GM19438 (cell line): Measurements from ENCODE around the gene PDPR.
"Not testable (repeated sequence)": the region's sequence is repeated elsewhere in the genome, so short reads cannot be mapped to it uniquely, and the experiment has no call there.

ENCODE experiments used
- ATAC-seq: cut with Tn5 transposase; IDR thresholded peaks from one replicate; pipeline ENCODE4 v1.9.1; 2021; ENCODE audit warnings: low read depth; ENCODE audit not compliant: unreplicated experiment

Gene PDPR

GRCh38 chr16:70113982-70114826 is at the start of gene PDPR:
TSS of gene PDPR (plus strand) at chr16:70114332. CDS start at chr16:70120493, 6,161 bp downstream.
- ATAC-seq: peak; percentile 80

DNA sequence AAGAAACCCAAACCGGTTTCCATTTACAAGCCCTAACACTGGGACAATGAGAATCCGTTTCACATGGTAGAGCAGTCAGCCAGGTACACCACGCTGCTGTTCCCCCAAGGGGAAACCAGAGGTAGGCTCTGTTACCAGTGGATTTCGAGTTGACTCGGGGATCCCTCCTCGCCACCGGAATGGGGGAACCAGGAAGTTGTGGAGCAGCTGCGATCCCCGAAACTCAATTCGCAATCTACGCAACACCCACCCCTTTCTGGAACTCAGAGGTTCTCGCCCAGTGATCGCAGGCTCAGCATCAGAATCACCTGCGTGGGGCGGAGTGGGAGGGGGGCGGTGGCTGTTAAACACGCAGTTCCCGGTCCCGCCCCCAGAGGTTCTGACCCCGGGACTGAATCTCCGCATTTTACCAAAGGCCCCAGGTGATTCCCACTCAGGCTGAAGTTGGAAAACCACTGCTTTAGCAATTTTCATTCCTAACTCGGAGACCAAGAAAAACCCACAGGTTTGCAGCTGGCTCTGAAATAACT is 49.2 kb upstream of the PDPR start:
- not testable (repeated sequence) for ATAC-seq

DNA sequence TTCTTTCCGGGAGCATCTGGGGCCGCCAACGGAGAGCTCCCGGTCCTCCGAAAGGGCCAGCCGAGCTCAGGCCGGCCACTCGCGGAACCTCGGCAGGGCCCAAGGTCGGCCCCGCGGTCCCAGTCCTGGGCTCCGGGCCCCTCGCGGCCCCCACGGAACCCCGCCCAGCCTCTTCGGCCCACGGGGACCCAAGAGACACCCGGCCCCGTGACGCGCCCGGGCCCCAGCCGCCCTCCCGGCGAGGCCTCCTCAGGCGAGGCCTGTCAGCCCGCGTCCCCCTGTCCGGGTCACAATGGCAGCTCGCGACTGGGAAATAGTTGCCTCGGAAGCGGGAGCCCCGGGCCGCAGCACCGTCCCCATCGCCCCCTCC is 48.8 kb upstream of the PDPR start:
- peak; percentile 24 for ATAC-seq

GRCh38 chr16:70065746-70066658 is 48.1 kb upstream of the PDPR start:
- ATAC-seq: peak; percentile 89

- ATAC-seq: not testable (repeated sequence)
Measured at GRCh38 chr16:70066751-70067150, 47.4 kb upstream of the PDPR start.

- ATAC-seq: not testable (repeated sequence)
Measured at GRCh38 chr16:70079081-70079480, 35.1 kb upstream of the PDPR start.

- ATAC-seq: not testable (repeated sequence)
Measured at GRCh38 chr16:70081219-70081618, 32.9 kb upstream of the PDPR start.

GRCh38 chr16:70083931-70084330 is 30.2 kb upstream of the PDPR start:
- ATAC-seq: not testable (repeated sequence)

GRCh38 chr16:70088160-70088559 is 26.0 kb upstream of the PDPR start:
- not testable (repeated sequence) for ATAC-seq

GRCh38 chr16:70088877-70089276 is 25.3 kb upstream of the PDPR start:
- not testable (repeated sequence) for ATAC-seq

DNA sequence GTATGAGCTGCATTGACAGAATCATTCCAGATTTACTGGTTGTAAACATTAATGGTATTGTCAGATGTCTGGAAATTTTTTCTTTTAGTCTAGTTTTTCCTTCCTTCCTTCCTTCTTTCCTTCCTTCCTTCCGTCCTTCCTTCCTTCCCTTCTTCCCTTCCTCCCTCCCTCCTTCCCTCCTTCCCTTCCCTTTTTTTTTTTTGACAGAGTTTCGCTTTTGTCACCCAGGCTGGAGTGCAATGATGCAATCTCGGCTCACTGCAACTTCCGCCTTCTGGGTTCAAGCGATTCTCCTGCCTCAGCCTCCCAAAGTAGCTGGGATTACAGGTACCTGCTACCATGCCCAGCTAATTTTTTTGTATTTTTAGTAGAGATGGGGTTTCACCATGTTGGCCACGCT is 24.8 kb upstream of the PDPR start:
- not testable (repeated sequence) for ATAC-seq

GRCh38 chr16:70091104-70091503 is 23.0 kb upstream of the PDPR start:
- not testable (repeated sequence) for ATAC-seq

DNA sequence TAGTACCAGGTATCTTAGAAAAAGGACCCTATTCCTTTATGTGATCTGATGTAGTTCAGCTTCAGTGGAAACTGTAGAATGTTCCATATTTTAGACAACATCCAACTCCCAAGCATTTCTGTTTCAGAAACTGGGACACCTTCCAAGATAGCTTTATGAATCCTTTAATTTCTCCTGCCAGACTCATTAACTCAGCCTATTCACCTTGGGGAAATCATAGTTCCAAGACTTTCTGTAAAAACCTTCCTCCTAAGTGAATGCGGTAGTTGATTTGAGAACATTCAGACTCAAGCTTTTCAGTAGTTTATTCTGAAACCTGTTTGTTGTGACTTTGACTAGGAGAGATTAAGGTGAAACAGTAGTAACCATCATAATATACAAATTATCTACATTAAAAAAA is 20.0 kb upstream of the PDPR start:
- ATAC-seq: not testable (repeated sequence)

DNA sequence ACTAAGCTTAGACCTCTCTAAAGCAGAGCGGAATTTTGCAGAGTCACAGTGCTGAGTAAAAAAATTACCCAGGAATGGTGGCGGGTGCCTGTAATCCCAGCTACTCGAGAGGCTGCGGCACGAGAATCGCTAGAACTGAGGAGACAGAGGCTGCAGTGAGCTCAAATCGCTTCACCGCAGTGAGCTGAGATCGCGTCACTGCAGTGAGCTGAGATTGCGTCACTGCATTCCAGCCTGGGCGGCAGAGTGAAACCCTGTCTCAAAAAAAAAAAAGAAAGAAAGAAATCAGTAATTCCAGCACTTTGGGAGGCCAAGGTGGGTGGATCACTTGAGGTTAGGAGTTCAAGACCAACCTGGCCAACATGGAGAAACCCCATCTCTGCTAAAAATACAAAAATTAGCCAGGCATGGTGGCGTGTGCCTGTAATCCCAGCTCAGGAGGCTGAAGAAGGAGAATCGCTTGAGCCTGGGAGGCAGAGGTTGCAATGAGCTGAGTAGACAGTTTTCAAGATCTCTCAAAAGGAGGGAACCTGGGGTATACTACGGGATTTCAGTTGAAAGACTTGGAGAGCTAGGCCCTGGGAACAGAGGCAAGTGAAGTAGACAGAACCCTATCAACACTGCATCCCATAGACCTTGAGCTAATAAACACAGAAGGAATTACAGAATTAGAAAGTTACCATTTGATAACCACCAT is 4.4 kb upstream of the PDPR start:
- ATAC-seq: not testable (repeated sequence)

DNA sequence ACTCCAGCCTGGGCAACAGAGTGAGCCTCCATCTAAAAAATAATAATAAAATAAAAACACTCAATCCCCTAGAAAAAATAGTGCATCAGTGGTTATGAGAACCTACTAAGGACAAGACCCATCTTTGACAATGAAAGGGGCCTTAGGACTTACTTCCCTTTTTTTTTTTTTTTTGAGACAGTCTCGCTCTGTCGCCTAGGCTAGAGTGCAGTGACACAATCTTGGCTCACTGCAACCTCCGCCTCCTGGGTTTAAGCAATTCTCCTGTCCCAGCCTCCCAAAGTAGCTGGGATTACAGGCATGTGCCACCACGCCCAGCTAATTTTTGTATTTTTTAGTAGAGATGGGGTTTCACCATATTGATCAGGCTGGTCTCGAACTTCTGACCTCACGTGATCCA is 2.0 kb upstream of the PDPR start:
- ATAC-seq: not testable (repeated sequence)

- ATAC-seq: peak; percentile 28
Measured at GRCh38 chr16:70113599-70113981, 542 bp upstream of the PDPR start.

GRCh38 chr16:70118354-70118753 is 4.2 kb downstream of the PDPR start:
- ATAC-seq: not testable (repeated sequence)

- ATAC-seq: not testable (repeated sequence)
Measured at GRCh38 chr16:70118776-70119175, 4.6 kb downstream of the PDPR start.

DNA sequence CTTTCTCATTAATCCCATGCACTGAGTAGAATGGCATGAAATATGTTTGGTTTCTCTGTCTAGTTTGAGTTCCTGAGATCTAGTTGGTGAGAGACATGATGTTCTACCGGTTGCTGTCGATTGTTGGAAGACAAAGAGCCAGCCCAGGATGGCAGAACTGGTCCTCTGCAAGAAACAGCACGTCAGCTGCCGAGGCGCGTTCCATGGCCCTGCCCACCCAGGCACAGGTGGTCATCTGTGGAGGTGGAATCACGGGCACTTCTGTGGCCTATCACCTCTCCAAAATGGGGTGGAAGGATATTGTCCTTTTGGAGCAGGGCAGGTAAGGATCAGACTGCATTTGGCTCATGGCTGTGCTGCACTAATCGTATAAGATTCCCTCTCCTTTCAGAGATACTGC is 6.3 kb downstream of the PDPR start:
- not testable (repeated sequence) for ATAC-seq

DNA sequence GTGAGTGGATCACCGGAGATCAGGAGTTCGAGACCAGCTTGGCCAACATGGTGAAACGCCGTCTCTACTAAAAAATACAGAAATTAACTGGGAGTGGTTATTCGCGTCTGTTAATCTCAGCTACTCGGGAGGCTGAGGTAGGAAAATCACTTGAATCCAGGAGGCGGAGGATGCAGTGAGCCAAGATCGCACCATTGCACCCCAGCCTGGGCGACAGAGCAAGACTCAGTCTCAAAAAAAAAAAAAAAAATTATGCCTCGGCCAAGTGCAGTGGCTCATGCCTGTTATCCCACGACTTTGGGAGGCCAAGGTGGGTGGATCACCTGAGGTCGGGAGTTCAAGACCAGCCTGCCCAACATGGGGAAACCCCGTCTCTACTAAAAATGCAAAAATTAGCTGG is 9.7 kb downstream of the PDPR start:
- ATAC-seq: not testable (repeated sequence)
